Tibial nerve (tissue), 3 donors: ENCODE measurements around the gene SRSF3.
"Not testable (repeated sequence)": the region's sequence is repeated elsewhere in the genome, so short reads cannot be mapped to it uniquely, and the experiment has no call there.

ENCODE experiments used
- POLR2A ChIP-seq, 2 donors: fragments of 450-650 bp; IDR thresholded peaks; one replicate each; pipeline ENCODE4 v1.6.1; 2017; ENCODE audit warnings: antibody characterized with exemption in 2 of 2, mild to moderate bottlenecking in 2 of 2, moderate library complexity in 2 of 2
- TF ChIP-seq, protein P1 (sequence below), 5 experiments: fragments of 200-600 bp in 3 of 5; fragments of 450-650 bp in 2 of 5; sonication (generic) in 3 of 5; IDR thresholded peaks; one replicate each; pipeline ENCODE4 v1.5.1; 2016 to 2019; ENCODE audit warnings: antibody characterized with exemption in 5 of 5, mild to moderate bottlenecking in 3 of 5, moderate library complexity in 2 of 5

GRCh38 chr6:36607305-36607682 lies 13.1 kb downstream of the SRSF3 start:
- TF ChIP-seq, protein P1, sequence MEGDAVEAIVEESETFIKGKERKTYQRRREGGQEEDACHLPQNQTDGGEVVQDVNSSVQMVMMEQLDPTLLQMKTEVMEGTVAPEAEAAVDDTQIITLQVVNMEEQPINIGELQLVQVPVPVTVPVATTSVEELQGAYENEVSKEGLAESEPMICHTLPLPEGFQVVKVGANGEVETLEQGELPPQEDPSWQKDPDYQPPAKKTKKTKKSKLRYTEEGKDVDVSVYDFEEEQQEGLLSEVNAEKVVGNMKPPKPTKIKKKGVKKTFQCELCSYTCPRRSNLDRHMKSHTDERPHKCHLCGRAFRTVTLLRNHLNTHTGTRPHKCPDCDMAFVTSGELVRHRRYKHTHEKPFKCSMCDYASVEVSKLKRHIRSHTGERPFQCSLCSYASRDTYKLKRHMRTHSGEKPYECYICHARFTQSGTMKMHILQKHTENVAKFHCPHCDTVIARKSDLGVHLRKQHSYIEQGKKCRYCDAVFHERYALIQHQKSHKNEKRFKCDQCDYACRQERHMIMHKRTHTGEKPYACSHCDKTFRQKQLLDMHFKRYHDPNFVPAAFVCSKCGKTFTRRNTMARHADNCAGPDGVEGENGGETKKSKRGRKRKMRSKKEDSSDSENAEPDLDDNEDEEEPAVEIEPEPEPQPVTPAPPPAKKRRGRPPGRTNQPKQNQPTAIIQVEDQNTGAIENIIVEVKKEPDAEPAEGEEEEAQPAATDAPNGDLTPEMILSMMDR (IDR thresholded peaks at IDR 0.05) = not testable (repeated sequence)
- TF ChIP-seq POLR2A (IDR thresholded peaks at IDR 0.05) = not testable (repeated sequence)
